Measurements from ENCODE around the gene HDAC9.

DNA sequence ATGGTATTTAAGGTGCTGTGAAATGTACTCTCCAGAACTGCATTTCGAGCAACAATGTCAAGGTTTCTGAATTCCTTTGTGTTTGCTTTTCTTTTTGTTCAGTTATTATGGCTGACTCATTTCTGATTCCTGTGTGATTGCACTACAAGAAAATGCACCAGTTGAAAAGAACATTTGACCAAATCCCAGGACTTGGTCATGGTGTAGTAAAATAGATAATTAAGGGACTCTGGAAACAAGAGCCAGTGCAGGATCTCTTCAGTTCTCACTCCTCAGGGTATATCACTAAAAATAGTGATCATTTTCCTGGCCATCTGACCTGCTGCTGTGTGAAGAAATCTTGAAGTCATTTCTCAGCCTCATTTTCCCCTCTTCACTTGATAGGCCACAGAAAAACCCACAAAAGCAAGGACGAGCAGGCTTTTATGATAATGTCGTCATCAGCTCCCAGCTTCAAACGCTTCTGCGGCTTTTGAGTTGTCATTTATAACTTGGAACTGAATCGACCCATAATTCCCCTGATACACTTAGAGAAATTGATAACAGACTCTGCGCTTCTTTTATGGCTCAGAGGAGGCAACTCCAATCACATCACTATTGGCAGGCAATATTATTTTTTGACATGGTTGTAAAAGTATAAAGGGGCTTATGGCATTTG, 274.7 kb downstream of the HDAC9 start:
- TF ChIP-seq, protein P1, sequence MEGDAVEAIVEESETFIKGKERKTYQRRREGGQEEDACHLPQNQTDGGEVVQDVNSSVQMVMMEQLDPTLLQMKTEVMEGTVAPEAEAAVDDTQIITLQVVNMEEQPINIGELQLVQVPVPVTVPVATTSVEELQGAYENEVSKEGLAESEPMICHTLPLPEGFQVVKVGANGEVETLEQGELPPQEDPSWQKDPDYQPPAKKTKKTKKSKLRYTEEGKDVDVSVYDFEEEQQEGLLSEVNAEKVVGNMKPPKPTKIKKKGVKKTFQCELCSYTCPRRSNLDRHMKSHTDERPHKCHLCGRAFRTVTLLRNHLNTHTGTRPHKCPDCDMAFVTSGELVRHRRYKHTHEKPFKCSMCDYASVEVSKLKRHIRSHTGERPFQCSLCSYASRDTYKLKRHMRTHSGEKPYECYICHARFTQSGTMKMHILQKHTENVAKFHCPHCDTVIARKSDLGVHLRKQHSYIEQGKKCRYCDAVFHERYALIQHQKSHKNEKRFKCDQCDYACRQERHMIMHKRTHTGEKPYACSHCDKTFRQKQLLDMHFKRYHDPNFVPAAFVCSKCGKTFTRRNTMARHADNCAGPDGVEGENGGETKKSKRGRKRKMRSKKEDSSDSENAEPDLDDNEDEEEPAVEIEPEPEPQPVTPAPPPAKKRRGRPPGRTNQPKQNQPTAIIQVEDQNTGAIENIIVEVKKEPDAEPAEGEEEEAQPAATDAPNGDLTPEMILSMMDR (IDR thresholded peaks at IDR 0.05), result no peak
- no peak for TF ChIP-seq POLR2A (IDR thresholded peaks at IDR 0.05)
- no peak for TF ChIP-seq EP300 (IDR thresholded peaks at IDR 0.05)
- TF ChIP-seq POLR2AphosphoS5 (IDR thresholded peaks at IDR 0.05), result no peak

Data from gastroesophageal sphincter (tissue), 3 donors.